ENCODE results near the gene TMEM174. TPM values are rescaled to one million over a fixed set of nuclear protein-coding genes. Genes with fewer than 3 reads are reported as not detected.

TMEM174 gene
- total and polyA plus RNA-seq, 4 donors = not detected

DNA sequence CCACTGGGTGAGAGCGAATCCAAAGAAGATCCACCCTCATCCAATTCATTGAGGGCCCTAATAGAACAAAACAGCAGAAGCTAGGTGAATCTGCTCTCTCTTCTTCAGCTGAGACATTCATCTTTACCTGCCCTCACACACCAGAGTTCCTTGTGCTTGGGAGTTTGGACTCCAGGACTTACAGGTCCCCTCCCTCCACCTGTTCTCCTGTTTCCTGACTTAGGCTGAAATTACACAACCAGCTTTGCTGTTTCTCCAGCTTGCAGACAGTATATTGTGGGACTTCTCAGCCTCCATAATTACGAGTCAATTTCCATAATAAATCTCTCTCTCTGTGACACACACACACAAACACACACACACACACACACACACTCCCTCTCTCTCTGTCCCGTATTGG, 33.5 kb upstream of the TMEM174 start:
- WGBS = 85% methylated on average over 3 of the region's 3 CpGs
- Histone ChIP-seq H3K4me1 (ENCODE audit: control insufficient read depth in 4 of 4, insufficient read depth in 4 of 4, low read length in 3 of 4) (no peaks in the 10 kb centered on the region), H3K4me3 (ENCODE audit: low read depth in 1 of 3, low read length in 3 of 3) (no peak overlapping the region), H3K36me3 (ENCODE audit: control insufficient read depth in 4 of 4, insufficient read depth in 3 of 4, low read depth in 1 of 4, low read length in 3 of 4) (no peaks in the 10 kb centered on the region), H3K27me3 (ENCODE audit: control insufficient read depth in 4 of 4, insufficient read depth in 4 of 4, low read length in 3 of 4) (no peaks in the 10 kb centered on the region), H3K9me3 (ENCODE audit: control insufficient read depth in 4 of 4, low read length in 3 of 4) (no peaks in the 10 kb centered on the region), H3K27ac (ENCODE audit: low read depth in 1 of 2, low read length in 2 of 2) (no peak overlapping the region), H3K9ac (ENCODE audit: low read depth in 1 of 2, low read length in 2 of 2) (no peak overlapping the region)
- TF ChIP-seq YY1 (IDR thresholded peaks at IDR 0.05) (no peak), RXRA (IDR thresholded peaks at IDR 0.05) (no peak), EGR1 (IDR thresholded peaks at IDR 0.05; ENCODE audit: low read depth in 2 of 2) (no peak), SP1 (IDR thresholded peaks at IDR 0.05) (no peak), RAD21 (IDR thresholded peaks at IDR 0.05) (no peak), NR2F2 (IDR thresholded peaks at IDR 0.05) (no peak), FOXA1 (IDR thresholded peaks at IDR 0.05) (no peak), TAF1 (conservative IDR thresholded peaks at IDR 0.05) (no peak), GABPA (IDR thresholded peaks at IDR 0.05 in 1 of 2, conservative IDR thresholded peaks at IDR 0.05 in 1 of 2) (no peak), FOXA2 (IDR thresholded peaks at IDR 0.05) (no peak), HNF4A (conservative IDR thresholded peaks at IDR 0.05) (no peak), HNF4G (IDR thresholded peaks at IDR 0.05) (no peak), JUND (IDR thresholded peaks at IDR 0.05) (no peak)
- TF ChIP-seq, protein P1, sequence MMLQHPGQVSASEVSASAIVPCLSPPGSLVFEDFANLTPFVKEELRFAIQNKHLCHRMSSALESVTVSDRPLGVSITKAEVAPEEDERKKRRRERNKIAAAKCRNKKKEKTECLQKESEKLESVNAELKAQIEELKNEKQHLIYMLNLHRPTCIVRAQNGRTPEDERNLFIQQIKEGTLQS (IDR thresholded peaks at IDR 0.05) = no peak
- TF ChIP-seq, protein P2, sequence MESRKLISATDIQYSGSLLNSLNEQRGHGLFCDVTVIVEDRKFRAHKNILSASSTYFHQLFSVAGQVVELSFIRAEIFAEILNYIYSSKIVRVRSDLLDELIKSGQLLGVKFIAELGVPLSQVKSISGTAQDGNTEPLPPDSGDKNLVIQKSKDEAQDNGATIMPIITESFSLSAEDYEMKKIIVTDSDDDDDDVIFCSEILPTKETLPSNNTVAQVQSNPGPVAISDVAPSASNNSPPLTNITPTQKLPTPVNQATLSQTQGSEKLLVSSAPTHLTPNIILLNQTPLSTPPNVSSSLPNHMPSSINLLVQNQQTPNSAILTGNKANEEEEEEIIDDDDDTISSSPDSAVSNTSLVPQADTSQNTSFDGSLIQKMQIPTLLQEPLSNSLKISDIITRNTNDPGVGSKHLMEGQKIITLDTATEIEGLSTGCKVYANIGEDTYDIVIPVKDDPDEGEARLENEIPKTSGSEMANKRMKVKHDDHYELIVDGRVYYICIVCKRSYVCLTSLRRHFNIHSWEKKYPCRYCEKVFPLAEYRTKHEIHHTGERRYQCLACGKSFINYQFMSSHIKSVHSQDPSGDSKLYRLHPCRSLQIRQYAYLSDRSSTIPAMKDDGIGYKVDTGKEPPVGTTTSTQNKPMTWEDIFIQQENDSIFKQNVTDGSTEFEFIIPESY (IDR thresholded peaks at IDR 0.05) = no peak
- TF ChIP-seq, protein P3, sequence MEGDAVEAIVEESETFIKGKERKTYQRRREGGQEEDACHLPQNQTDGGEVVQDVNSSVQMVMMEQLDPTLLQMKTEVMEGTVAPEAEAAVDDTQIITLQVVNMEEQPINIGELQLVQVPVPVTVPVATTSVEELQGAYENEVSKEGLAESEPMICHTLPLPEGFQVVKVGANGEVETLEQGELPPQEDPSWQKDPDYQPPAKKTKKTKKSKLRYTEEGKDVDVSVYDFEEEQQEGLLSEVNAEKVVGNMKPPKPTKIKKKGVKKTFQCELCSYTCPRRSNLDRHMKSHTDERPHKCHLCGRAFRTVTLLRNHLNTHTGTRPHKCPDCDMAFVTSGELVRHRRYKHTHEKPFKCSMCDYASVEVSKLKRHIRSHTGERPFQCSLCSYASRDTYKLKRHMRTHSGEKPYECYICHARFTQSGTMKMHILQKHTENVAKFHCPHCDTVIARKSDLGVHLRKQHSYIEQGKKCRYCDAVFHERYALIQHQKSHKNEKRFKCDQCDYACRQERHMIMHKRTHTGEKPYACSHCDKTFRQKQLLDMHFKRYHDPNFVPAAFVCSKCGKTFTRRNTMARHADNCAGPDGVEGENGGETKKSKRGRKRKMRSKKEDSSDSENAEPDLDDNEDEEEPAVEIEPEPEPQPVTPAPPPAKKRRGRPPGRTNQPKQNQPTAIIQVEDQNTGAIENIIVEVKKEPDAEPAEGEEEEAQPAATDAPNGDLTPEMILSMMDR (IDR thresholded peaks at IDR 0.05; ENCODE audit: low read depth, low read length, missing input control) = no peak
- TF ChIP-seq, protein P4, sequence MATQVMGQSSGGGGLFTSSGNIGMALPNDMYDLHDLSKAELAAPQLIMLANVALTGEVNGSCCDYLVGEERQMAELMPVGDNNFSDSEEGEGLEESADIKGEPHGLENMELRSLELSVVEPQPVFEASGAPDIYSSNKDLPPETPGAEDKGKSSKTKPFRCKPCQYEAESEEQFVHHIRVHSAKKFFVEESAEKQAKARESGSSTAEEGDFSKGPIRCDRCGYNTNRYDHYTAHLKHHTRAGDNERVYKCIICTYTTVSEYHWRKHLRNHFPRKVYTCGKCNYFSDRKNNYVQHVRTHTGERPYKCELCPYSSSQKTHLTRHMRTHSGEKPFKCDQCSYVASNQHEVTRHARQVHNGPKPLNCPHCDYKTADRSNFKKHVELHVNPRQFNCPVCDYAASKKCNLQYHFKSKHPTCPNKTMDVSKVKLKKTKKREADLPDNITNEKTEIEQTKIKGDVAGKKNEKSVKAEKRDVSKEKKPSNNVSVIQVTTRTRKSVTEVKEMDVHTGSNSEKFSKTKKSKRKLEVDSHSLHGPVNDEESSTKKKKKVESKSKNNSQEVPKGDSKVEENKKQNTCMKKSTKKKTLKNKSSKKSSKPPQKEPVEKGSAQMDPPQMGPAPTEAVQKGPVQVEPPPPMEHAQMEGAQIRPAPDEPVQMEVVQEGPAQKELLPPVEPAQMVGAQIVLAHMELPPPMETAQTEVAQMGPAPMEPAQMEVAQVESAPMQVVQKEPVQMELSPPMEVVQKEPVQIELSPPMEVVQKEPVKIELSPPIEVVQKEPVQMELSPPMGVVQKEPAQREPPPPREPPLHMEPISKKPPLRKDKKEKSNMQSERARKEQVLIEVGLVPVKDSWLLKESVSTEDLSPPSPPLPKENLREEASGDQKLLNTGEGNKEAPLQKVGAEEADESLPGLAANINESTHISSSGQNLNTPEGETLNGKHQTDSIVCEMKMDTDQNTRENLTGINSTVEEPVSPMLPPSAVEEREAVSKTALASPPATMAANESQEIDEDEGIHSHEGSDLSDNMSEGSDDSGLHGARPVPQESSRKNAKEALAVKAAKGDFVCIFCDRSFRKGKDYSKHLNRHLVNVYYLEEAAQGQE (IDR thresholded peaks at IDR 0.05) = no peak
- TF ChIP-seq, protein P5, sequence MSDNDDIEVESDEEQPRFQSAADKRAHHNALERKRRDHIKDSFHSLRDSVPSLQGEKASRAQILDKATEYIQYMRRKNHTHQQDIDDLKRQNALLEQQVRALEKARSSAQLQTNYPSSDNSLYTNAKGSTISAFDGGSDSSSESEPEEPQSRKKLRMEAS (IDR thresholded peaks at IDR 0.05) = no peak
- DNase-seq (ENCODE audit: low spot score) = no peak
